Activated T-cell treated with anti-CD3 and anti-CD28 coated beads, Interleukin-2, amount 50 U/mL, for 24 hours (primary cell): ENCODE results near the gene CECR2.
"Not testable (repeated sequence)": the region's sequence is repeated elsewhere in the genome, so short reads cannot be mapped to it uniquely, and the experiment has no call there.

Source experiments
- DNase-seq: peaks from one replicate; pipeline ENCODE4 v3.0.0-alpha.2; 2020
- H3K27ac Mint-ChIP-seq: 2 replicates; pipeline ENCODE4 v1.8.0; 2020; ENCODE audit warnings: mild to moderate bottlenecking, mixed read lengths
- H3K27me3 Mint-ChIP-seq: 2 replicates; pipeline ENCODE4 v1.8.0; 2020; ENCODE audit warnings: mixed read lengths
- H3K36me3 Mint-ChIP-seq: 2 replicates; pipeline ENCODE4 v1.8.0; 2020; ENCODE audit warnings: low read depth, mixed read lengths
- H3K4me1 Mint-ChIP-seq: 2 replicates; pipeline ENCODE4 v1.8.0; 2020; ENCODE audit warnings: low read depth, mixed read lengths
- H3K4me3 Mint-ChIP-seq: 2 replicates; pipeline ENCODE4 v1.8.0; 2020; ENCODE audit warnings: mild to moderate bottlenecking, moderate library complexity, mixed read lengths
- H3K9me3 Mint-ChIP-seq: 2 replicates; pipeline ENCODE4 v1.8.0; 2020; ENCODE audit warnings: mixed read lengths

Gene CECR2

DNA sequence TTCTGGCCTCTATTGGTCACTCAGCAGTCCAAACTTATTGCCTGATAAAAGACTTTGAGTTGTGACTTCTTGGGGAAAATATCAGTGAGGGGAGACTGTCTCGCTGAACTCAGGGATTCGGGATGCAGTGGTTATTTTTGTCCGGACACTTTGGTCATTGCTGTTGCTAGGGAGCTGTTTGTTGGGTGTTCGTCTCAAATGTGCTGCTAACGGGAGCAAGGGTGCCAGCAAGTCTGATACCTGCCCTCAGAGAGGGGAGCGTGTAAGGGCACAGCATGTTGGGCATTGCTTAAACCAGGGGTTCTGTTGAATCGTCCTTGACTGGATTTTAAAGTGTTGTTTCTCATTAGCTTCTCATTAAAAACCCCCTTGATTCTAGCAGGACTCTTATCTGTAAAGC is 144.8 kb downstream of the CECR2 start:
- DNase-seq, result no peak
- no peak overlapping the region for H3K4me3 Mint-ChIP-seq

DNA sequence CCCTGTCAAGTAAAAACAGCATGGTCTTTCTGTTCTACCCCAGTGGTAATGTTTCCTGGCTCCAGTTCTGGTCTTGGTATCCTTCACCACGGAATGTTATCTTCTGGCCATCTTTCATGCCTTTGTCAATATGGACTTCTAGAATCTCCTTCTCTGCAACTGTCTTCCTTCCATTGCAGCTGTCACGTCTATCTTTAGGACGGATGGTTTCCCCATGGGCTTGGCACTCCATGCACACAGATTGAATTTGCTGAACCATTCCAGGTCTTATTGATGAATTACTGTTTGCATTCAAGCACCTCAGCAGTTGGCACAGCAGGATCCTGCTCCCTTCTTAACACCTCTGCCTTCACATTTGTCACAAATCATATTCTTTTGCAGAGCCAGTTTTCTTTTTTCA is 149.1 kb downstream of the CECR2 start:
- Mint-ChIP-seq H3K27ac (no peak overlapping the region), H3K4me1 (no peaks in the 10 kb centered on the region), H3K36me3 (no peaks in the 10 kb centered on the region), H3K9me3 (no peaks in the 10 kb centered on the region), H3K4me3 (no peak overlapping the region), H3K27me3 (peaks cover 27% of the 10 kb centered on the region)
- no peak for DNase-seq

More for the DNA sequence above, 144.8 kb downstream of the CECR2 start:
- Mint-ChIP-seq H3K36me3 (no peaks in the 10 kb centered on the region), H3K9me3 (no peaks in the 10 kb centered on the region), H3K4me1 (no peaks in the 10 kb centered on the region), H3K27me3 (peaks cover 6% of the 10 kb centered on the region), H3K27ac (no peak overlapping the region)

GRCh38 chr22:17521971-17522370 is 152.7 kb downstream of the CECR2 start:
- peaks cover 39% of the 10 kb centered on the region for H3K27me3 Mint-ChIP-seq
- DNase-seq, H3K36me3 Mint-ChIP-seq, H3K4me3 Mint-ChIP-seq, H3K4me1 Mint-ChIP-seq, H3K27ac Mint-ChIP-seq, H3K9me3 Mint-ChIP-seq: not testable (repeated sequence)

GRCh38 chr22:17523925-17524324 is 154.7 kb downstream of the CECR2 start:
- H3K27me3 Mint-ChIP-seq, result peaks cover 54% of the 10 kb centered on the region
- DNase-seq, result no peak
- no peak overlapping the region for H3K27ac Mint-ChIP-seq
- no peak overlapping the region for H3K4me3 Mint-ChIP-seq
- peaks cover 1% of the 10 kb centered on the region for H3K4me1 Mint-ChIP-seq
- no peaks in the 10 kb centered on the region for H3K36me3 Mint-ChIP-seq
- no peaks in the 10 kb centered on the region for H3K9me3 Mint-ChIP-seq

DNA sequence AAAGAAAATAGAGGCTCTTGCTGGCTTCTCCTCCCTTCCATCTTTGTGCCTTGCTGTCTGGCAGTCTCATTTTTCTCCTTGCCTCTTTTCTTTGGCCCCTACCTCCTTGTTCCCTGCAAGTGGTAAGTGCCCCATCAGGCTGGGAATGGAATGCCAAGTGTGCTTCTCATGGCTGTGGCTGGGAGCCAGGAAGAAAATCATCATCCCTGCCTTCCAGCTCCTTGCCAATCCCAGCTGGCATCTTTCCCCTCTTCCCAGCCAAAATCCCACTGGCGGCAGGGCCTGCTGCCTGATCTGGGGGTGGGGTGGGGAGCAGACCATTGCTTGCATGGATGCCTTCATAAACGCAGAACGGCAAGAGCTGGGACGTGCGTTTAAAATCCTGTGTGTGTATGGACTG is 167.0 kb downstream of the CECR2 start:
- Mint-ChIP-seq H3K36me3 (no peaks in the 10 kb centered on the region), H3K4me3 (no peak overlapping the region), H3K27ac (no peak overlapping the region), H3K27me3 (peaks cover 5% of the 10 kb centered on the region), H3K9me3 (no peaks in the 10 kb centered on the region), H3K4me1 (no peaks in the 10 kb centered on the region)
- DNase-seq, result no peak

DNA sequence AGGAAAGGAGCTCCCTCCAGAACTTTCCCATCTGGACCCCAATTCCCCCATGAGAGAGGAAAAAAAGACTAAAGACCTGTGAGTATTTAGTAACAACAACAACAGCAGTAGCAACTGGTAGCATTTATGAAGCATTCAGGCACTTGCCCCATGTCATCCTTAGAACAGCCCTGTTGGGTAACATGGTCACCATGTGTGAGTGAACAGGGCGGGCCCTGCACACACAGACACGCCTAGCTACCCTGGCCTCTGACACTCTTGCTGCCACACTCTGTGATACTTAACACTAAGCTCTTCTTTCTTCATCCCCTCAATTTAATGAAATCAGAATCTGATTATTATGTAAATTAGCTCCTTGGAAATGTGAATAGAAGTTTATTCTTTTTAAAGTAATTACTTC is 167.9 kb downstream of the CECR2 start:
- Mint-ChIP-seq H3K4me1 (no peaks in the 10 kb centered on the region), H3K36me3 (no peaks in the 10 kb centered on the region), H3K9me3 (no peaks in the 10 kb centered on the region), H3K27ac (no peak overlapping the region), H3K27me3 (peaks cover 5% of the 10 kb centered on the region), H3K4me3 (no peak overlapping the region)
- DNase-seq, result no peak

DNA sequence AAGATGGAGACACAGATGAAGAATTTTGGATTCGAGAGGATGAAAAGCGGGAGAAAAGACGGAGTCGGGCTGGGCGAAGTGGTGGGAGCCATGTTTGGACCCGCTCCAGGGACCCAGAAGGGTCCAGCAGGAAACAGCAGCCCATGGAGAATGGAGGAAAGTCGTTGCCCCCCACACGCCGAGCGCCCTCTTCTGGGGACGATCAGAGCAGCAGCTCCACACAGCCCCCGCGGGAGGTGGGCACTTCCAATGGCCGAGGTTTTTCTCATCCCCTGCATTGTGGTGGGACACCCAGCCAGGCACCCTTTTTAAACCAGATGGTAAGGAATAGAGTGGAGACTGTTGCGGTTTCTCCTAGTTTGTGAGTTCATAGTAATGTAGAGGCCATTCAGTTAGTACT is 171.2 kb downstream of the CECR2 start:
- Mint-ChIP-seq H3K27me3 (peaks cover 3% of the 10 kb centered on the region), H3K9me3 (no peaks in the 10 kb centered on the region), H3K4me3 (no peak overlapping the region), H3K36me3 (no peaks in the 10 kb centered on the region), H3K4me1 (no peaks in the 10 kb centered on the region), H3K27ac (no peak overlapping the region)
- no peak for DNase-seq

GRCh38 chr22:17541476-17541875 is 172.2 kb downstream of the CECR2 start:
- Mint-ChIP-seq H3K27me3 (peaks cover 3% of the 10 kb centered on the region), H3K4me1 (no peaks in the 10 kb centered on the region), H3K36me3 (no peaks in the 10 kb centered on the region), H3K27ac (no peak overlapping the region), H3K4me3 (no peak overlapping the region), H3K9me3 (no peaks in the 10 kb centered on the region)
- DNase-seq, result no peak

- H3K36me3 Mint-ChIP-seq, result no peaks in the 10 kb centered on the region
- H3K27ac Mint-ChIP-seq, result no peak overlapping the region
- H3K4me3 Mint-ChIP-seq, result no peak overlapping the region
- no peaks in the 10 kb centered on the region for H3K9me3 Mint-ChIP-seq
- no peaks in the 10 kb centered on the region for H3K4me1 Mint-ChIP-seq
- DNase-seq, result no peak
- peaks cover 3% of the 10 kb centered on the region for H3K27me3 Mint-ChIP-seq
Observed at GRCh38 chr22:17542452-17542851, 173.2 kb downstream of the CECR2 start.

GRCh38 chr22:17548010-17548755 is 178.9 kb downstream of the CECR2 start:
- no peaks in the 10 kb centered on the region for H3K27me3 Mint-ChIP-seq
- H3K4me3 Mint-ChIP-seq, result no peak overlapping the region
- no peaks in the 10 kb centered on the region for H3K9me3 Mint-ChIP-seq
- no peaks in the 10 kb centered on the region for H3K36me3 Mint-ChIP-seq
- DNase-seq, result no peak
- no peaks in the 10 kb centered on the region for H3K4me1 Mint-ChIP-seq
- H3K27ac Mint-ChIP-seq, result no peak overlapping the region

DNA sequence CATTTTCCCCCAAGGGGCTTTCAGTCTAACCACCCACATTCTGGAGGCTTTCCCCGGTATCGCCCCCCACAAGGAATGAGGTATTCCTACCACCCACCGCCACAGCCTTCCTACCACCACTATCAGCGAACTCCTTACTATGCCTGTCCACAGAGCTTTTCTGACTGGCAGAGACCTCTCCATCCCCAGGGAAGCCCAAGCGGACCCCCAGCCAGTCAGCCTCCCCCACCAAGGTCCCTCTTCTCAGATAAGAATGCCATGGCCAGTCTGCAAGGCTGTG is 179.4 kb downstream of the CECR2 start:
- no peaks in the 10 kb centered on the region for H3K4me1 Mint-ChIP-seq
- no peaks in the 10 kb centered on the region for H3K36me3 Mint-ChIP-seq
- no peaks in the 10 kb centered on the region for H3K27me3 Mint-ChIP-seq
- DNase-seq, result no peak
- no peaks in the 10 kb centered on the region for H3K9me3 Mint-ChIP-seq
- no peak overlapping the region for H3K27ac Mint-ChIP-seq
- H3K4me3 Mint-ChIP-seq, result no peak overlapping the region

DNA sequence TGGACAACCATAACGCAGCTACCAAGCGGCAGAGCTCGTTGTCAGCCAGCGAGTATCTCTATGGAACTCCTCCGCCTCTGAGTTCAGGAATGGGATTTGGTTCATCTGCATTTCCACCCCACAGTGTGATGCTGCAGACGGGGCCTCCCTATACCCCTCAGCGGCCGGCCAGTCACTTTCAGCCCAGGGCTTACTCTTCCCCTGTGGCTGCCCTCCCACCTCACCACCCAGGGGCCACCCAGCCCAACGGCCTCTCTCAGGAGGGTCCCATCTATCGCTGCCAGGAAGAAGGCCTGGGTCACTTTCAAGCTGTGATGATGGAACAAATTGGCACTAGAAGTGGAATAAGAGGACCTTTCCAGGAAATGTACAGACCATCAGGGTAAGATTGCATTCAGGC is 179.9 kb downstream of the CECR2 start:
- H3K36me3 Mint-ChIP-seq, result no peaks in the 10 kb centered on the region
- no peak overlapping the region for H3K27ac Mint-ChIP-seq
- no peak for DNase-seq
- no peaks in the 10 kb centered on the region for H3K4me1 Mint-ChIP-seq
- no peaks in the 10 kb centered on the region for H3K27me3 Mint-ChIP-seq
- H3K9me3 Mint-ChIP-seq, result no peaks in the 10 kb centered on the region
- no peak overlapping the region for H3K4me3 Mint-ChIP-seq

- Mint-ChIP-seq H3K27me3 (no peaks in the 10 kb centered on the region), H3K27ac (no peak overlapping the region), H3K4me3 (no peak overlapping the region), H3K4me1 (no peaks in the 10 kb centered on the region), H3K36me3 (no peaks in the 10 kb centered on the region), H3K9me3 (no peaks in the 10 kb centered on the region)
- DNase-seq, result no peak
Observed at GRCh38 chr22:17549655-17550054, 180.4 kb downstream of the CECR2 start.

GRCh38 chr22:17552737-17553136 is 183.5 kb downstream of the CECR2 start:
- Mint-ChIP-seq H3K4me3 (no peak overlapping the region), H3K27ac (no peak overlapping the region)

GRCh38 chr22:17554814-17555213 is 185.6 kb downstream of the CECR2 start:
- H3K4me1 Mint-ChIP-seq, result no peaks in the 10 kb centered on the region
- H3K27ac Mint-ChIP-seq, result no peak overlapping the region
- no peak for DNase-seq
- H3K36me3 Mint-ChIP-seq, result no peaks in the 10 kb centered on the region
- no peaks in the 10 kb centered on the region for H3K9me3 Mint-ChIP-seq
- no peak overlapping the region for H3K4me3 Mint-ChIP-seq
- H3K27me3 Mint-ChIP-seq, result peaks cover 2% of the 10 kb centered on the region

More at GRCh38 chr22:17552737-17553136, 183.5 kb downstream of the CECR2 start:
- Mint-ChIP-seq H3K36me3 (no peaks in the 10 kb centered on the region), H3K4me1 (no peaks in the 10 kb centered on the region), H3K27me3 (no peaks in the 10 kb centered on the region), H3K9me3 (no peaks in the 10 kb centered on the region)
- no peak for DNase-seq

- DNase-seq, result no peak
Observed at GRCh38 chr22:17559188-17559587, 189.9 kb downstream of the CECR2 start.

More at GRCh38 chr22:17559188-17559587, 189.9 kb downstream of the CECR2 start:
- Mint-ChIP-seq H3K4me3 (no peak overlapping the region), H3K27ac (no peak overlapping the region), H3K4me1 (no peaks in the 10 kb centered on the region), H3K36me3 (no peaks in the 10 kb centered on the region), H3K27me3 (peaks cover 6% of the 10 kb centered on the region), H3K9me3 (no peaks in the 10 kb centered on the region)
